GM18951 (cell line): ENCODE results near the gene ZNF574.

ENCODE experiments used
- POLR2A ChIP-seq: IDR thresholded peaks from 4 replicates; pipeline ENCODE4 v1.6.1; 2011; ENCODE audit warnings: mild to moderate bottlenecking; ENCODE audit not compliant: insufficient read length, insufficient read depth; ENCODE audit errors: extremely low read depth
- in situ Hi-C: fragments of 300-500 bp; cut with MboI; formaldehyde crosslinking; loops from one replicate; pipeline ENCODE4 v1.12.0; 2022; ENCODE audit warnings: low sequenced_read_pairs, mixed read lengths, inconsistent platforms; ENCODE audit not compliant: unreplicated experiment

The ZNF574 gene

DNA sequence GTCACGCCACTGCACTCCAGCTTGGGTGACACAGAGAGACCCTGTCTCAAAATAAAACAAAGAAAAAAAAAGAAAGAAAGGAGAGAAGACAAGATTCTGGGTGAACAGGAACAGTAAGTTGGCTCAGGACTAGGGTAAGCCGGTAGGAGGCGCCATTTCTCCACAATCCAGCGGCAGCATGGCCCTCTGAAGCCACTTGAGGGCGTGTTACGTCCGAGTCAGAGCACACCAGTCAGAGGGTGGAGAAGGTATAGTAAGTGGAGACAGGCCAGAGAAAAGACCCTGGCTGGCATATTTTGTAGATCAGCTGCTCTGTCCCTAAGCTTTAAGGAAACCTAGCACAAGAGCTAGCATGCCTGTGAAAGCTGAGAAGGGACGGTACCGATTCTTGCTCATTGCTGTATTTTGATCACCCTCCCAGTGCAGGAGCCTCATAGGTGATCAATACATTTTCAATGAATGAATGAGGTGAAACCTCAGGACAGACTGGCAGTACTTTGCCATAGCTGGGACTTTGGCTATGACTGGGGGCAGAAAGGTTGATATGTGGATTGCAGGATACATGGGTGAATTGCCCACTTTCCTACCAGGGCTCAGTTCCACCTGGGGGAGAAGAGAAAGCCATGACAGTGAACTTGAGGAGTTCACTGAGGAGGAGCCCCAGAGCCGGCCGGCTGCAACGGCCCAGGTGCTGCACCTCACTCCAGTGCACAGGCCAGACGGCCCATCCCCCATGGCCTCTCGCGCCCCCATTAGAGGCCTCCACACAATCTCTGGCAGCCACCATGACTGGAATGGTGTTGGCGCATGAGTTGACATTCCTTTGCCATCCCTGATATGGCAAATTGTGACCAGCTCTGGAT is 32.8 kb downstream of the ZNF574 start:
- in situ Hi-C loops, result loop anchor here (25.0 kb wide), 1 partner anchor 179 kb away; no protein-coding TSS in a partner anchor
- peak; percentile 38 for TF ChIP-seq POLR2A

DNA sequence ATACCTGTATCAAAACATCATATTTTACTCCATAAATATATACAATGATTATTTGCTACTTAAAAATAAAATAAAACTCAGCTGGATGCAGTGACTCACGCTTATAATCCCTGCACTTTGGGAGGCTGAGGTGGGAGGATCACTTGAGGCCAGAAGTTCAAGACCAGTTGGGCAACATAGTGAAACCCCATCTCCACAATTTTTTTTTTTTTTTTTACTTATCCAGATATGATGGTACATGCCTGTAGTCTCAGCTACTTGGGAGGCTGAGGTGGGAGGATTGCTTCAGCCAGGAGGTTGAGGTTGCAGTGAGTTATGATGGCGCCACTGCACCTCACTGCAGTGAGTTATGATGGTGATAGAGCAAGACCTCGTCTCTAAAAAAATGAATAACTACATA is 33.9 kb downstream of the ZNF574 start:
- in situ Hi-C loops, result loop anchor here (25.0 kb wide), 1 partner anchor 177 kb away; no protein-coding TSS in a partner anchor
- TF ChIP-seq POLR2A, result no peak

DNA sequence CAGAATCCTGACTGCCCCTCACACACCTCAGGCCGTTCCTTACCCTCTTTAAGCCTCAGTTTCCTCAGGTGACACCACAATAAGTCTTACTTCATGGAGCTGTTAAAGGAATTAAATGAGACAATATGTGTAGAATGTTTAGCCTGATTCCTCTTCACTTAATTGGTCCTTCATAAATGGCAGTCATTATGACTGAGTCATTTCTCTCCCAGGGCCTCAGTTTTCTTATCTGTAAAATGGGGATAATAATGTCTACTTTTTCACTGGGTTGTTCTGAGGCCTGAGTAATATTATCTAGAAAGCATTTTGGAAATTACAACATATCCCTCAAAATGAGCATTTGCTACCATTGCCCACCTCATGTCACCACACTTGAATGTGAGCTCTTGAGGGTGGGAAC is 34.7 kb downstream of the ZNF574 start:
- in situ Hi-C loops, result loop anchor here (25.0 kb wide), 1 partner anchor 177 kb away; no protein-coding TSS in a partner anchor
- TF ChIP-seq POLR2A, result no peak

DNA sequence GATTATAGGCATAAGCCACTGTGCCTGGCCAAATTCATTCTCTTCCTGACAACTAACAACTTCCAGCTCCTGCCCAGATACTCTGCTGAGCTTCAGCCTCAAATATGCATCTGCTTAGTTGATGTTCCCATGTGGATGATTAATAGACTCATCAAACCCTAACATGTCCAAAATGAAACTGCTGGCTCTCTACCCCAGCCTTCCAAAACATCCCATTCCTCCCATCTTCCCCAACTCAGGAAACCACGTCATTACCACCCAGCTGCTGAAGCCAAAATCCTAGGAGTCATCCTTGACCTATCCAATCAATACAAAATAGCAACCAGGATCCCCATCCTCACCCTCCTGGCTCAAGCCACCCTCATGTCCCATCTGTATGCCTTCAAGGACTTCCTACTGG is 35.4 kb downstream of the ZNF574 start:
- TF ChIP-seq POLR2A, result no peak
- in situ Hi-C loops, result loop anchor here (25.0 kb wide), 1 partner anchor 176 kb away; no protein-coding TSS in a partner anchor

DNA sequence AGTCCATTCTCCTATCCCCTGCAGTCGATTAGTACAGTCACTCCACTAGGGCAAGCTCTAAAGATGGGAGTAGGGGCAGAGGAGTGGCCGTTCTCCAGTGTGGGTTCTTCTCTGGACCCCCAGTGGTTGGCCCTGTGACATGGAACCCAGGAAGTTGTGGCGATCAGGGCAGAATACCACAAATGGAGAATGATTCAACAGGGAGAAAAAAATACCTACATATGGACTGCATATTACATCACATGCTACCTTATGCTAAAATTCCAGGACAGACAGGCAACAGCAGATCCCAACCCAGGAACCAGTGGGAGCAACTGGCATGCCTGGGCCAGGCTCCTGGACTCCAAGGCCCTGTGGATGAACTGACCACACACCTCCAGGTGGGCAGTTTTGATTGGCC is 35.8 kb downstream of the ZNF574 start:
- in situ Hi-C loops, result loop anchor here (25.0 kb wide), 1 partner anchor 175 kb away; no protein-coding TSS in a partner anchor
- TF ChIP-seq POLR2A, result no peak

DNA sequence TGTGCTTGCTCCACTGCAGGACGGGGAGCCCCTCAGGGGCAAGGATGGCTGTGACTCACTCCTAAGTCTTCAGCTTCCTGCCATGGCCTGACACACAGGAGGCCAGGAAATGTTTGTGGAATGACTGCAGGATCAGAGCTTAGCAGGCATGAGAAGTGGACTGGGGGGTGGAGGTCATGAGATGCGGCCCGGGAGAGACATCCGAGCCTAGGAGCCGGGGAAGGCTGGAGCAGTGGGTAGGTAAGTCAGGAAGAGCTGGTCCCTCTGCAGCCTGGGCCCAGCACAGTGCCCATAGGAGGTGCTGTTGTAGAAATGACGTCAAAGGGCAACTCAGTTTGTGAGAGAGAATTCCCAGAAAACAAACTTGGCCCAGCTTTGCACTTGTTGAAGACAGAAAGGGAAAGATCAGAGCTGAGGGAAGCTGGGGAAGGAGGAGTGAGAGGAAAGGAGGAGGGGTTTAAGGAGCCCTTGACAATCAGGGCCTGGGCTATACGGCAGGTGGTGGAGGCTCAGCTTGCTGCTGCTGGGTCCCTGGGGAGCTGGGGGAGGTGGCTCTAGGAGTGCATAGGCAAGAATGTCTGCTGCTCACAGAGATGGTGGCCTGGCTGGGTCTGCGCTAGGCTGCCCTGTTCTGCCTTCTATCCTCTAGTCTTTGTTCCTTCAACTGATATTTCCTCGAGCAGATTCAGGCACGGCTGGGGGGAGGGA is 37.8 kb downstream of the ZNF574 start:
- TF ChIP-seq POLR2A, result no peak
- in situ Hi-C loops, result loop anchor here (25.0 kb wide), 1 partner anchor 174 kb away; no protein-coding TSS in a partner anchor

DNA sequence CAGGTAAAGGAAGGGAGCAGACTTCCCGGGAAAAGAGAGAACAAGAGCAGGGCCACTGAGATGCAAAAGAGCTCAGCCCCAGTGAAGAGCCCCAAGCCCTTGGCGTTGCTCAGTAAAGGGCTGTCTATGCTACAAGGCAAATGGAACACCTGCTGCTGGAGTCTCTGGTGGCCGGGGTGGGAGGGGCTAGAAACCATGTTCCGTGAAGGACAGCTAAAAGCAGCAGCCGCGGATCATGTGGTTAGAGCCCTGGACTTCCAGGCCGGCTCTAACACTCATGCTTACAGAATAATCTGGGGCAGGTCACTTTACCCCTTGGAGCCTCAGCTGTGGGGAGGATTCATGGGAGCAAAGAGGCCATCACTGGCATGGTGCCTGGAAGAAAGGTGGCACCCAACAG is 38.4 kb downstream of the ZNF574 start:
- in situ Hi-C loops, result loop anchor here (25.0 kb wide), 1 partner anchor 173 kb away; no protein-coding TSS in a partner anchor
- peak; percentile 46 for TF ChIP-seq POLR2A

DNA sequence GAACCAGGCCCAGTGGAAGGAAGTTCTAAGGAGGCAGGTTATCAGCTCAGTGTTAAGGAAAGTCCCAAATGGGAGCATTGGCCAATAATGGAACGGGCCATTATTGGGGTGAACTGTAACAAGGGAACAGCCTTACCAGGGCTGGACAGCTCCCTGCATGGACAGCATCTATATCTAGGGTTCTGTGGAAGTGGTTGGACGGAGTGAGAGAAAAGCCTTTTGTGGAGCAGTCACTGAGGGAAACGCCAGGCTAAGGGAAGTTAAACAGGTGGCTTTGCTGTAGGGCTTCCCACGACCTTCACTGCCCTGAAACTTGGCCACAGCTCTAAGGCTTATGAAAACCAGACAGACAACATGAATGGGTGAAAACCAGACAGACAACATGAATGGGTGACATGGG is 39.3 kb downstream of the ZNF574 start:
- in situ Hi-C loops, result loop anchor here (25.0 kb wide), 1 partner anchor 172 kb away; no protein-coding TSS in a partner anchor
- TF ChIP-seq POLR2A, result no peak

DNA sequence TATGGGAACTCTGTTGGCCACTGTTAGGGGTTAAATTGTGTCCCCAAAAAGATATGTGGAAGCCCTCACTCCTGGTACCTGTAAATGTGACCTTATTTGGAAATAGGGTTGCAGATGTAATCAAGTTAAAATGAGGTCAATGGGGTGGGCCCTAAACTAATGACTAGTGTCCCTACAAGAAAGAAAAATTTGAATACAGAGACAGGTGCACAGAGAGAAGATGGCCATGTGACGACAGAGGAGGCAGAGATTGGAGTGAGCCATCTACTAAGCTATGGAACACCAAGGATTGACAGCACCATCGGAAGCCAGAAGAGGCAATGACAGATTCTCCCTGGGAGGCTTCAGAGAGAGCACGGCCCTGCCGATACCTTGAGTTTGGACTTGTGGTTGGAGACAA is 39.7 kb downstream of the ZNF574 start:
- TF ChIP-seq POLR2A, result no peak
- in situ Hi-C loops, result loop anchor here (25.0 kb wide), 1 partner anchor 172 kb away; no protein-coding TSS in a partner anchor

DNA sequence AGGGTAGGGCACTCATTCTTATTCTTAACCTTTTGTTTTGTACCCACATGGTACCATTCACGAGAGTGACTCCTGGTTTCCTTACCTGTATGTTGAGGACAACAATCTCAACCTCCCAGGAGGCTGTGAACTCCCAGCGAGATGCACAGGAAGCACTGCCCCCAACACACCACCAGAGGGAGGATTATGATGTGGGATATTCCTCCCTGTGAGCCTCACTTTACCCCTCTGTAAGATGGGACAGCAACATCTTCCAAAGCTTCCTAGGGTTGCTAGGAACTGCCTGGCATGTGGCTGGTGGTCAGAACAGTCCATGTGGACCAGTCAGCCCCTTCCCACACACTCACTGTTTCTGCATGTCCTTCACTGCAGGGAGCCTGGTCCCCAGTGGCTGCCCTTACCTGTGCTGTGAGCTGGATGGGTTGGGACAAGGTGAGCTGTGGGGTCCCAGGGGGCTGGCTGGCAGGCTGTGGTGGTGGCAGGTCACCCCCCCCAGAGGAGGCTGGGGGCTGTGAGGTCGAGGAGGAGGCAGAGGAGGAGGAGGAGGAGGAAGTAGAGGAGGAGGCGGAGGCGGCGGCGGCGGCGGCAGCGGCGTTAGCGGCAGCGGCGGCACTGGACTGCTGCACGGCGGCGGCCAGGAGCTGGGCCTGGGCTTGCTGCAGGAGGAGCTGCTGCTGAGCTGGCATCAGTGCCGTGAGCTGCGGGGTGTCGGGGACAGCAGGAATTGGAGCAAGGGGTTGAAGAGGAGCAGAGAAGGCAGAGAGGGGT is 40.5 kb downstream of the ZNF574 start:
- in situ Hi-C loops, result loop anchor here (25.0 kb wide), 1 partner anchor 171 kb away; no protein-coding TSS in a partner anchor
- no peak for TF ChIP-seq POLR2A

DNA sequence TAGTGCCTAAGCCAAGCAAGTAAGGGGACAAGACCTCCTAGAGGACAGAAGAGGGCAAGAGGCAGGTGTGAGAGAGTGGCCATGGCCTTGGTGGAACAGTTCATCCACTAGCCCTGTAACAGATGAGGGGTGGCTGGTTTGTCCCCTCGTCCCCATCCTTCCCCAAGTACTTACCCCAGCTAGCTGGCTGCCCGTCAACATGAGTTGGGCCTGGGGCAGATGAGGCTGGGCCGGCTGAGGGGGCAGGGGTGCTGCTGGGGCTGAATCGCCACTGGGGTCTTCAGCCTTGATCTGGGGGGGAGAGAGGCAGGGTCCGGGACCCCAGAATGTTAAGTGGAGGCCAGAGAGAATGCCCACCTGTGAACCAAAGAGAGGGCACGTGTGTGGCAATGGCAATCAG is 41.1 kb downstream of the ZNF574 start:
- in situ Hi-C loops, result loop anchor here (25.0 kb wide), 1 partner anchor 170 kb away; no protein-coding TSS in a partner anchor
- TF ChIP-seq POLR2A, result no peak

DNA sequence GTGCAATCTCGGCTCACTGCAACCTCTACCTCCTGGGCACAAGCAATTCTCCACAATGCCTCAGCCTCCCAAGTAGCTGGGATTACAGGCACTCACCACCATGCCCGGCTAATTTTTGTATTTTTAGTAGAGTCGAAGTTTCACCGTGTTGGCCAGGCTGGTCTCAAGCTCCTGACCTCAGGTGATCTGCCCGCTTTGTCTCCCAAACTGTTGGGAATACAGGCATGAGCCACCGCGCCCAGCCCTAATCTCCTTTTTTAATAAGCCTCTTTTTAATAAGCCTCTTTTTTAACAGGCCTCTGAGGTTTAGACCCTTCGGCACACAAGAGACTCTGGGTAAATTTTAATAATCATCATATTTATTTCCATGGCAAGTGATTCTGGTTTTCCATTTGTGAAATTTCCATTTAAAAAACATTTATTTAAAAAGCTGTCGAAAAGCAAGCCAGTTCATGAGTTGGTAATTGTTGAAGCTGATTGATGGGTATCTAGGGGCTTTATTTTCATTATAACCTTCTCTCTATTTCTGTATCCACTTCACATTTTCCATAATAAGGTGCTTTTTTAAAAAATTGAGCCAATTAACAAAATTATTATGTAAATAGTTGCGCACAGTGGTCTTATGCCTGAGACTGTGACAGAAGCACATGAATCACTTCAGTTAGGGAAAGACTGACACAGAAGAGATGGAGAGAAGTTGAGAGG is 44.5 kb downstream of the ZNF574 start:
- in situ Hi-C loops, result loop anchor here (25.0 kb wide), 1 partner anchor 167 kb away; no protein-coding TSS in a partner anchor
- TF ChIP-seq POLR2A, result no peak
